Activated gamma-delta T cell (primary cell): ENCODE results near the gene RMND5B.
"Not testable (repeated sequence)": the region's sequence is repeated elsewhere in the genome, so short reads cannot be mapped to it uniquely, and the experiment has no call there.

Experiments used
- DNase-seq: peaks from one replicate; lab custom pipeline; 2025; lab: John Stamatoyannopoulos, UW
- total RNA-seq, 2 donors: gene quantifications; one replicate each; lab custom pipeline; 2026; lab: John Stamatoyannopoulos, UW

The RMND5B gene
- 13.6 to 20.5 reads per million in 2 donors for total RNA-seq

- DNase-seq, result peak; percentile 68
Measured at GRCh38 chr5:178130576-178131445, at the start of gene RMND5B. Gene RMND5B, plus strand, starts transcription at chr5:178131014. Its CDS starts 7,106 bp downstream, at chr5:178138120.

- no peak for DNase-seq
Measured at GRCh38 chr5:178081571-178082243, 49.1 kb upstream of the RMND5B start.

GRCh38 chr5:178083922-178084321 is 46.9 kb upstream of the RMND5B start:
- DNase-seq, result no peak

GRCh38 chr5:178085316-178085715 is 45.5 kb upstream of the RMND5B start:
- no peak for DNase-seq

GRCh38 chr5:178086266-178086665 is 44.5 kb upstream of the RMND5B start:
- no peak for DNase-seq

GRCh38 chr5:178087199-178087598 is 43.6 kb upstream of the RMND5B start:
- DNase-seq, result not testable (repeated sequence)

- no peak for DNase-seq
Measured at GRCh38 chr5:178090856-178091255, 40.0 kb upstream of the RMND5B start.

GRCh38 chr5:178093134-178093533 is 37.7 kb upstream of the RMND5B start:
- no peak for DNase-seq

- no peak for DNase-seq
Measured at GRCh38 chr5:178094345-178094744, 36.5 kb upstream of the RMND5B start.

GRCh38 chr5:178098685-178099084 is 32.1 kb upstream of the RMND5B start:
- DNase-seq, result no peak

GRCh38 chr5:178103612-178104011 is 27.2 kb upstream of the RMND5B start:
- DNase-seq, result no peak

GRCh38 chr5:178104492-178104891 is 26.3 kb upstream of the RMND5B start:
- no peak for DNase-seq

GRCh38 chr5:178106086-178106485 is 24.7 kb upstream of the RMND5B start:
- DNase-seq, result no peak

- DNase-seq, result no peak
Measured at GRCh38 chr5:178106556-178107239, 24.1 kb upstream of the RMND5B start.

GRCh38 chr5:178107756-178108310 is 23.0 kb upstream of the RMND5B start:
- DNase-seq, result no peak

- DNase-seq, result no peak
Measured at GRCh38 chr5:178108446-178108845, 22.4 kb upstream of the RMND5B start.

GRCh38 chr5:178108966-178109365 is 21.8 kb upstream of the RMND5B start:
- DNase-seq, result no peak

GRCh38 chr5:178110511-178110910 is 20.3 kb upstream of the RMND5B start:
- DNase-seq, result no peak

- no peak for DNase-seq
Measured at GRCh38 chr5:178111925-178112324, 18.9 kb upstream of the RMND5B start.

- DNase-seq, result no peak
Measured at GRCh38 chr5:178112545-178112944, 18.3 kb upstream of the RMND5B start.

GRCh38 chr5:178113141-178113787 is 17.6 kb upstream of the RMND5B start, which contains the start of gene N4BP3:
Gene N4BP3, plus strand, starts transcription at chr5:178113532. Its CDS starts 6,052 bp downstream, at chr5:178119584.
- DNase-seq, result peak; percentile 80
